GM12878 (cell line): ENCODE data around the gene SIX3. TPM values are rescaled to one million over a fixed set of nuclear protein-coding genes. Genes with fewer than 3 reads are reported as not detected.

Source experiments
- ATAC-seq: fragments of 200-7000 bp; cut with Tn5 transposase; 3 replicates; pipeline ENCODE4 v1.9.1; 2020; ENCODE audit warnings: mild to moderate bottlenecking, moderate library complexity
- BruUV-seq: library from RNA; stranded (reverse); fragments of 400-500 nt; replicated peaks from 2 replicates; lab custom pipeline; 2021; lab: Mats Ljungman, UMichigan
- CTCF ChIA-PET: fragments of 300-600 bp; sonication (Branson Sonifier 250); formaldehyde crosslinking; extraction: SDS; loops from one replicate; lab custom pipeline; 2021; ENCODE audit warnings: inconsistent platforms; lab: Yijun Ruan, JAX
- POLR2A ChIA-PET: fragments of 350-600 bp; formaldehyde crosslinking; extraction: SDS; loops from one replicate; lab custom pipeline; 2021; ENCODE audit warnings: inconsistent platforms; lab: Charles Lee
- RAD21 ChIA-PET: fragments of 300-600 bp; sonication (Branson Sonifier 250); formaldehyde crosslinking; loops from one replicate; lab custom pipeline; 2023; ENCODE audit warnings: antibody characterized with exemption; ENCODE audit not compliant: unreplicated experiment; lab: Charles Lee
- SMC1A ChIA-PET: fragments of 300-600 bp; sonication (Branson Sonifier 250); formaldehyde crosslinking; loops from one replicate; lab custom pipeline; 2023; ENCODE audit not compliant: unreplicated experiment, uncharacterized antibody; lab: Charles Lee
- DNase-seq: peaks from one replicate; pipeline ENCODE4 v3.0.0-alpha.2; 2011; ENCODE audit warnings: low read depth, low spot score
- FAIRE-seq: peaks from 3 replicates; lab custom pipeline; 2011; peaks lifted over from hg19 to GRCh38; lab: Jason Lieb, UNC
- H2AFZ ChIP-seq: 2 replicates; pipeline ENCODE4 v1.6.0; 2011; ENCODE audit warnings: low read depth, low read length, control low read depth; ENCODE audit not compliant: control insufficient read depth
- H3K27ac ChIP-seq: 2 replicates; pipeline ENCODE4 v1.5.1; 2011; ENCODE audit warnings: control low read depth; ENCODE audit not compliant: control insufficient read depth, insufficient read depth
- H3K27me3 ChIP-seq, 2 experiments: replicated peaks in 1 of 2; 2 replicates each; pipeline versions ENCODE4 v1.6.0 to v1.6.1; 2011; ENCODE audit warnings: low read length in 1 of 2; ENCODE audit not compliant: control insufficient read depth in 2 of 2, insufficient read depth in 2 of 2
- H3K36me3 ChIP-seq, 2 experiments: 2 replicates each; pipeline ENCODE4 v1.5.1; 2011; ENCODE audit warnings: low read length in 1 of 2; ENCODE audit not compliant: control insufficient read depth in 2 of 2, insufficient read depth in 2 of 2
- H3K4me1 ChIP-seq: 2 replicates; pipeline ENCODE4 v1.6.1; 2011; ENCODE audit warnings: mild to moderate bottlenecking, low read length, moderate library complexity, mixed read lengths; ENCODE audit not compliant: control insufficient read depth, insufficient read depth
- H3K4me2 ChIP-seq: 2 replicates; pipeline ENCODE4 v1.6.0; 2011; ENCODE audit warnings: control low read depth; ENCODE audit not compliant: control insufficient read depth, insufficient read depth
- H3K4me3 ChIP-seq: fragments of 200-600 bp; sonication (generic); 2 replicates; pipeline ENCODE4 v1.5.1; 2016
- H3K79me2 ChIP-seq: 2 replicates; pipeline ENCODE4 v1.6.0; 2011; ENCODE audit warnings: low read length; ENCODE audit not compliant: control insufficient read depth, insufficient read depth
- H3K9ac ChIP-seq: 2 replicates; pipeline ENCODE4 v1.8.0; 2011; ENCODE audit warnings: low read length, control low read depth, mixed read lengths; ENCODE audit not compliant: control insufficient read depth, insufficient read depth
- H3K9me3 ChIP-seq: replicated peaks from 3 replicates; pipeline ENCODE4 v1.5.1; 2011; ENCODE audit warnings: mild to moderate bottlenecking, low read length; ENCODE audit not compliant: control insufficient read depth, insufficient read depth
- H4K20me1 ChIP-seq: 2 replicates; pipeline ENCODE4 v1.6.0; 2011; ENCODE audit not compliant: control insufficient read depth, insufficient read depth
- CEBPZ ChIP-seq: fragments of 150-350 bp; IDR thresholded peaks from 2 replicates; pipeline ENCODE4 v1.6.1; 2016; ENCODE audit warnings: low read depth, low read length
- CTCF ChIP-seq, 3 experiments: IDR thresholded peaks in 2 of 3; conservative IDR thresholded peaks in 1 of 3; 2 replicates each; pipeline ENCODE4 v1.5.1; 2011; ENCODE audit warnings: low read depth in 3 of 3, low read length in 3 of 3, mild to moderate bottlenecking in 3 of 3, control low read depth in 2 of 3, moderate library complexity in 2 of 3, inconsistent platforms in 1 of 3, mixed read lengths in 1 of 3; ENCODE audit not compliant: control insufficient read depth in 2 of 3, insufficient read depth in 1 of 3; ENCODE audit errors: extremely low read depth in 1 of 3
- GATAD2B ChIP-seq: fragments of 450-650 bp; conservative IDR thresholded peaks from 2 replicates; pipeline ENCODE4 v1.6.1; 2017; ENCODE audit warnings: low read depth, mild to moderate bottlenecking, moderate library complexity
- RAD21 ChIP-seq: IDR thresholded peaks from 2 replicates; pipeline ENCODE4 v1.6.1; 2011; ENCODE audit warnings: mild to moderate bottlenecking, low read depth, low read length, moderate library complexity; ENCODE audit not compliant: insufficient read depth
- RAD51 ChIP-seq: fragments of 450-650 bp; IDR thresholded peaks from 2 replicates; pipeline ENCODE4 v1.6.1; 2016; ENCODE audit warnings: moderate library complexity, mild to moderate bottlenecking, inconsistent platforms
- SMARCA5 ChIP-seq: fragments of 450-650 bp; IDR thresholded peaks from 2 replicates; pipeline ENCODE4 v1.6.1; 2017; ENCODE audit warnings: mild to moderate bottlenecking
- SMC3 ChIP-seq: IDR thresholded peaks from 2 replicates; pipeline ENCODE4 v1.6.1; 2011; ENCODE audit warnings: low read length, improper control_type of control experiment, borderline replicate concordance
- YY1 ChIP-seq: IDR thresholded peaks from 2 replicates; pipeline ENCODE4 v1.6.1; 2011; ENCODE audit warnings: low read depth, mild to moderate bottlenecking, low read length
- WGBS: methylation state at CpG from one replicate; pipeline ENCODE4 v1.1.6; 2016; ENCODE audit warnings: low lambda C conversion rate; ENCODE audit not compliant: insufficient replicate concordance, insufficient coverage; ENCODE audit errors: missing lambda C conversion rate; 5-methylcytosine and 5-hydroxymethylcytosine counted together
- in situ Hi-C: fragments of 300-500 bp; cut with MboI; formaldehyde crosslinking; loops from 9 replicates; pipeline ENCODE4 v1.14.3; 2018; ENCODE audit warnings: mixed read lengths
- intact Hi-C: fragments of 100-400 bp; cut with micrococcal nuclease; formaldehyde crosslinking; loops from one replicate; pipeline ENCODE4 v1.14.2; 2022; ENCODE audit not compliant: unreplicated experiment
- polyA plus RNA-seq, 11 experiments: library from polyadenylated mRNA; depleted of rRNA in 4 of 11; unstranded in 6 of 11; stranded (reverse) in 5 of 11; fragments of >200 nt; fragmentation: Nextera tagmentation in 4 of 11; fragmentation: Illumina TruSeq in 1 of 11; extraction: Ambion mirVana in 4 of 11; extraction: Trizol in 1 of 11; gene quantifications; 1 replicate in 1 of 11; 2 replicates in 10 of 11; pipeline versions ENCODE4 v1.2.1 to v1.2.3, GENCODE V29; 2011 to 2016; ENCODE audit warnings: inconsistent platforms in 2 of 11, missing spikeins in 2 of 11, low read depth in 1 of 11
- total RNA-seq, 4 experiments: library from RNA; depleted of rRNA in 3 of 4; stranded (reverse); fragments of >200 nt in 3 of 4; fragmentation: Illumina TruSeq in 1 of 4; extraction: Trizol in 1 of 4; gene quantifications; 2 replicates each; pipeline versions ENCODE4 v1.2.1 to v1.2.3, GENCODE V29; 2013 to 2021

SIX3 gene
- total and polyA plus RNA-seq, 10 of the 15 experiments (the other 5 are each of a cell fraction or from before 2014, with no cell fraction given) = 0.05 to 0.42 (median 0.13) TPM; not detected in 4

GRCh38 chr2:44952143-44952805 is 10.8 kb downstream of the SIX3 start:
- FAIRE-seq (no peak), ATAC-seq (peak; percentile 77), DNase-seq (no peak)
- Histone ChIP-seq H3K79me2 (no peaks in the 10 kb centered on the region), H3K4me2 (peak overlapping the region; percentile 86), H3K4me3 (peak overlapping the region; percentile 46), H2AFZ (peak overlapping the region; percentile 53), H3K36me3 (no peaks in the 10 kb centered on the region), H4K20me1 (no peaks in the 10 kb centered on the region; the same call in 1 of the 2 replicates), H3K27me3 (peaks cover 6 to 24% of the 10 kb centered on the region in 2 experiments), H3K4me1 (peaks cover 9% of the 10 kb centered on the region), H3K27ac (no peak overlapping the region), H3K9me3 (no peaks in the 10 kb centered on the region; the same call in 2 of the 3 replicates), H3K9ac (no peak overlapping the region)
- no TSS peak for BruUV-seq
- intact Hi-C loops (loop anchor here (2.0 to 10.0 kb wide), 2 partner anchors 237 to 907 kb away; no protein-coding TSS in a partner anchor), in situ Hi-C loops (loop anchor here (10.0 kb wide), 3 partner anchors 397 to 907 kb away; no protein-coding TSS in a partner anchor)
- CTCF ChIA-PET = interaction anchor here (0.6 to 11.2 kb wide), 13 partner anchors 13 to 560 kb away, joined by 3 to 321 read pairs (median 4); no protein-coding TSS in a partner anchor
- POLR2A ChIA-PET = no interaction called here
- SMC1A ChIA-PET = interaction anchor here (0.7 to 2.2 kb wide), 4 partner anchors 387 to 560 kb away, joined by 3 to 13 read pairs (median 4); no protein-coding TSS in a partner anchor
- TF ChIP-seq CTCF (IDR thresholded peaks at IDR 0.05 in 2 of 3, conservative IDR thresholded peaks at IDR 0.05 in 1 of 3; ENCODE audit: control insufficient read depth in 2 of 3, extremely low read depth in 1 of 3, insufficient read depth in 1 of 3, low read depth in 3 of 3, low read length in 3 of 3) (peak; percentile 56 to 73 (median 60)), SMARCA5 (0 out of 2 replicates have a peak, but pooled peaks have one; percentile 17), YY1 (0 out of 2 replicates have a peak, but pooled peaks have one; percentile 45), RAD21 (peak; percentile 46), SMC3 (peak; percentile 39; the same call in 1 of the 2 replicates), CEBPZ (no peak), RAD51 (no peak), GATAD2B (peak; percentile 29; the same call in 1 of the 2 replicates)
- 4% methylated on average over 45 of the region's 59 CpGs for WGBS
- RAD21 ChIA-PET = interaction anchor here (0.6 to 4.0 kb wide), 6 partner anchors 181 to 709 kb away, joined by 3 to 25 read pairs (median 3); no protein-coding TSS in a partner anchor
